ENCODE measurements around the gene C1orf185. TPM values are rescaled to one million over a fixed set of nuclear protein-coding genes. Genes with fewer than 3 reads are reported as not detected.

The C1orf185 gene
- total RNA-seq, 1 experiment from 2014 or later: not detected

DNA sequence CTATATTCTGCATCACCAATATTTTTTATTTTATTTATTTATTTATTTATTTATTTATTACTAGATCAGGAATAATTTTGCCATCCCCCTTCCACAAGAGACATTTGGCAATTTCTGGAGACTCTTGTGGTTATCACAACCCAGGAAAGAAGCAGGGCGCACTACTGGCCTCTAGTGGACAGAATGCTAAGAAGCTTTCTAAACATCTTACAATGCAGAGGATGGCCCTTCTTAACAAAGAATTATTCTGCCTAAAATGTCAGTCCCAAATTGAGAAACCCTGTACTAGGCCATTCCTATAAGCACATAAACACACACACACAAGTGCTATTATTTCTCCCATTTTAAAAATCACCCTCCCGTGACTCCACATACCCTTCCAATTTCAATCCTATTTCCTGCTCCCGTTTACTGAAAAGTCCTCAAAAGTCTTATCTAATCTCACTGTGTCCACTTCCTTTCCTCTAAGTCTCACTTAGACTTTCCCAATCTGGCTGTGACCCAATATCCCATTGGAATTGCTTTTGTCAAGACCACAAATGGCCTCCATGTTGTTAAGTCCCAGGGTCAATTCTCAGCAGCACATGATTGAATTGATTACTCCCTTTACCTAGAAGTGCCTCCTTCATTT is 90.3 kb downstream of the C1orf185 start:
- in situ Hi-C loops (cut with HindIII; ENCODE audit: low sequenced_read_pairs): no loop called here
- DNase-seq (ENCODE audit: low spot score): peak; percentile 81

DNA sequence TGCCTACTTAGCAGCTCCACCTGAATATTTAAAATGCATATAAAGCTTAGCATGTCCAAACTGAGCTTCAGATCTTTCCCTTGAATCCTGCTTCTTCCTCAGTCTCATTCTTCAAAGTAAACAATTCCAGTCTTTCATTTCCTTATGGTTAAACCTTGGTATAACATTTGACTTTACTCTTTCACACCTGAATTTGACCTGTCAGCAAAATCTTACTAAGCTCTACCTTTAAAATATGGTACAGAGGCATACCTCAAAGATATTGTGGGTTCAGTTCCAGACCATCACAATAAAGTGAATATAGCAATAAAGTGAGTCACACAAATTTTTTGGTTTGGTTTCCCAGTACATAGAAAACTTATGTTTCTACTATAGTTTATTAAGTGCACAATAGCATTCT is 91.5 kb downstream of the C1orf185 start:
- in situ Hi-C loops (cut with HindIII; ENCODE audit: low sequenced_read_pairs): no loop called here
- DNase-seq (ENCODE audit: low spot score): no peak

Other genes starting within 250 kb of the C1orf185 start
- 38.0 and 114 TPM in 2 replicates for gene FAF1, start 142.0 kb upstream of the C1orf185 start, total RNA-seq (2014; rRNA removed; shearing (Covaris generic))
- 98.3 and 104 TPM in 2 replicates for gene CDKN2C, start 132.0 kb upstream of the C1orf185 start, total RNA-seq (2014; rRNA removed; shearing (Covaris generic))
- 35.4 and 83.7 TPM in 2 replicates for gene RNF11, start 134.0 kb downstream of the C1orf185 start, total RNA-seq (2014; rRNA removed; shearing (Covaris generic))
- 20.3 and 37.4 TPM in 2 replicates for gene TTC39A, start 228.3 kb downstream of the C1orf185 start, total RNA-seq (2014; rRNA removed; shearing (Covaris generic))

All from G401 (cell line).